Measurements from ENCODE around the gene MAPRE2.

- TF ChIP-seq CTCF (IDR thresholded peaks at IDR 0.05) (no peak), POLR2AphosphoS5 (IDR thresholded peaks at IDR 0.05) (no peak), POLR2A (IDR thresholded peaks at IDR 0.05) (no peak)
Measured at GRCh38 chr18:35161934-35162333, 120.7 kb downstream of the MAPRE2 start.
